SHP77 treated with DMSO at 0.1 percent for 48 hours (cell line): ENCODE results near the gene HOXA10.
A peak's percentile ranks its signal among the peaks of the same experiment; 100 is the strongest.

ENCODE experiments used
- DNase-seq: peaks from one replicate; lab custom pipeline; 2025; lab: John Stamatoyannopoulos, UW

HOXA10 gene

DNA sequence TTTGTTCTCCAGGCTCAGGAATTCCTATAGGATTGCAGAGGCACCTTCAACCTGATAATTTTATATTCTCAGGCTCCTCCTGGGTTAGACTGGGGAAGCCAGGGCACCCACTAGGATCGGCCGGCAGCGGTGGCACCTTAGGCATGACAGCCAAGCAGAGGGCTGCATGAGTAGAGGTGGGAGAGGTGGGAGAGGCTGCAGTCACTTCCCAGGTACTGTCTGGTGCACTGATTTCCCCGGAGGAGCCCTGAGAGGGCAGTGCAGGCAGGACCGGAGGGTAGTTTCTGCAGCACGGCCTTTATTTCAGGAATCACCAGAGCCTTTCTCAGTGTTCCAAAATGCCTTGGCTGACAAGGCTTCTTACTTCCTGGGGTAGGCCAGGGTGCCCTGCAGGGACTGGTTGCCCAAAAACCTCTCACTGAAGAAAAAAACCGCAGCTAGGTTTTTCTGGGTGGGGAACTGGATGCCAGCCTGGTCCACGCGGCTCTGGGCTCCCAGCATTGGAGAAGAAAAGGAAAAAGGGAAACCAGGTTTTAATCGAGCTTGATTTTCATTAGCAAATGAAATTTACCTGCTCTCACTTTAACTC, 29.3 kb upstream of the HOXA10 start:
- DNase-seq = no peak

DNA sequence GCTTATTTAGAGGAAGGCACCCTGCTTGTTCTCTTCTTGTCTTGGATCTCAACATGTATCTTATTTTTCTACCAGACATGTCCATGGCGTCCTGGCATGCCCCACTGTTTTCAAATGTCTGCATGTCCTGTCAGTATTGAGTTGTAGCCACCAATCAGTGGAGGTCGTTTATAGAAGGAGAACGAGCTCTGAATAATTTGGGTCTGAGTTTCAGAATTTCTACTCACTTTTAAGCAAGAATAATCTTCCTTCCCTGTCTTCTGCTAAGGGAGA, 28.7 kb upstream of the HOXA10 start:
- DNase-seq = no peak

DNA sequence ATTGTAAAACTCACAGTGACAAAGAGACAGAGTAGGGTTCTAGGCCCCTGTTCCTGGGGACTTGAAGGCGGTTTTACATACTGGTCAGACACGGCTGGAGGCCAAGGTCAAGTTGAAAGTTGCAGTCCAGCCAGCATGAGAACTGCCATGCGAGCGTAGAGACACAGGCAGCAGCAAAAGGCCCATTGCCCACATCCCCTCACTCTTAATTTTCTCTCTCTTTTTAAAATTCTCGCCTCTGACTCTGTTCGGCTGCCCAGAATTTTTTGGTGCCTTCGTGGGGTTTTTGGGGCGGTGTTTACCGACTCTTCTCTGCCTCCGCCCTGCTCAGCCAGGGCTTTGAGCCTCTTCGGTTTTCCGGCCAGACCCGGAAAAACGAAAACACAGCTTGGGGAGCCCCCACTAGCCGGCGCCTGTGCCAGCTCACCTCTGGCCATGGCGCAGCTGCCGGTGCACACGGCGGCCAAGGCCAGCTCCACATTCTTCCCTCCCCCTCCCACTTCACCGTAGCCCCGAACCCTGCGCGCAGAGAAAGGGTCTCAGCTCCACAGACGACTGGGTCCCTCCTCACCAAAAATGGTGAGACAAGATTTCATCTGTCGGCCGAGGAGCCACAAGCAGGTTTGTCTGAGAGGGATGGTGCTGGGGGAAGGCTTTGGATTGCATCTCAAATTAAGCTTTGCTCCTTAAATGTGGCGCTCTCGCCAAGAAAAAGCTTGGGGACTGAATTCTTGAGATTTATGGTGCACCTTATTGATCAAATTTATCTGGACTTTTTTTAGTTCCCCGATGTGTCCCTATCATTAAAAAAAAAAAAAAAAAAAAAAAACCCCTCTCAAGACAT, 28.1 kb upstream of the HOXA10 start:
- no peak for DNase-seq

DNA sequence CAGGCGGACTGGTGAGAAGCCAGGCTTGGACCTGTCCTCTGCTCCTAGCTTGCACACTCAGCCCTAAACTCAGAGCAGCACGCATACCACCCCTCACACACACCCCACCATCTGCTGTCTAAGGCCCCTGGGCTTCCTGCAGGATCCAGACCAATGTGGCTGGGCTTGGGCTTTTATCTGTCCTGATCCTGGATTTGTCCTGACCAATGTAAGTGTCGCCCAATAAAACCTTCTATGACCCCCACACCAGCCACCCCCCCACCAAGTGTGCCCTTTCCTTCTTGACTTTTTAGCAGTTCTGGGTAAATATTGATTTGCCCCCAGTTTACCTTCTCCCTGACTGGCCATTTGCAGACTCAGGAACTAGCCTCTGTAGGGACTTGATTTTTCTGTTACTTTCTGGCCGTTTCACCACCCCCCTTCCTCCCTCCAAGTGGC, 27.5 kb upstream of the HOXA10 start:
- no peak for DNase-seq

DNA sequence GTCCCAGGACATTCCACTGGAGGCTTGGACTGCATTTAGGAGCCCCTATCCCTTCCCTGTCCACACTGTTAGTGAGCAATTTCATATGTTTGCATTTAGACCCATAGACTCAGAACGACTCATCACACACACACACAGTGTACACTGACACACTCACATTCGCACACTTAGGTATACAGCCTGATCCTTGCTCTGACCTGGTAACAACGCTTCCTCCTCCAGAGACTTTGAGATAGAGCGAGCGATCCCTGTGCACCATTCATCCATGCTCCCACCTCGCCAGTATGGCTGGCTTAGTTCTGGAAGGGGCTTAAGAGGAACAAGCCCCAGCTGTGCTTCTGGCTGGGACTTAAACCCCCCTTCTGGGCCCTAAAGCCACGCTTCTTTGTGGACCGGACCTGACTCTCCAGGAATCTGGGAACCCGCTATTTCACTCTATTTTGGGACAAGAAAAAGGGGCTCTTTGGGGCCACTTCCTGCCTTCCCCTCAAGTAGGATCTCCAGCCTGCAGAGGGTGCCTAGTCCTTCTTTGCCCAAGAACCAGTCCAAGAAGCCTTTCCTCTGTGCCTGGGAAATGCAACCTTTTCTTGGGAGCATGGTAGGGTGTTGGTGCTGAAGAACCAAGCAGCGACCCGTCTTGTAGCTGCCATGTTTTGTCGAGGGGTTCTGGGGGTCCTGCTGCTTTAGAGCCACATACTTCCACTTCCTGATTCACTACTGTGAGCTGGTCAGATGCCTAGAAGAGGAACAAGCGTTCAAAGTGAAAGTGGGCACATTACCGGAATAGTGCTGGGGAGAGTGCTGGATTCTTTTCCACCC, 26.9 kb upstream of the HOXA10 start:
- DNase-seq = no peak

DNA sequence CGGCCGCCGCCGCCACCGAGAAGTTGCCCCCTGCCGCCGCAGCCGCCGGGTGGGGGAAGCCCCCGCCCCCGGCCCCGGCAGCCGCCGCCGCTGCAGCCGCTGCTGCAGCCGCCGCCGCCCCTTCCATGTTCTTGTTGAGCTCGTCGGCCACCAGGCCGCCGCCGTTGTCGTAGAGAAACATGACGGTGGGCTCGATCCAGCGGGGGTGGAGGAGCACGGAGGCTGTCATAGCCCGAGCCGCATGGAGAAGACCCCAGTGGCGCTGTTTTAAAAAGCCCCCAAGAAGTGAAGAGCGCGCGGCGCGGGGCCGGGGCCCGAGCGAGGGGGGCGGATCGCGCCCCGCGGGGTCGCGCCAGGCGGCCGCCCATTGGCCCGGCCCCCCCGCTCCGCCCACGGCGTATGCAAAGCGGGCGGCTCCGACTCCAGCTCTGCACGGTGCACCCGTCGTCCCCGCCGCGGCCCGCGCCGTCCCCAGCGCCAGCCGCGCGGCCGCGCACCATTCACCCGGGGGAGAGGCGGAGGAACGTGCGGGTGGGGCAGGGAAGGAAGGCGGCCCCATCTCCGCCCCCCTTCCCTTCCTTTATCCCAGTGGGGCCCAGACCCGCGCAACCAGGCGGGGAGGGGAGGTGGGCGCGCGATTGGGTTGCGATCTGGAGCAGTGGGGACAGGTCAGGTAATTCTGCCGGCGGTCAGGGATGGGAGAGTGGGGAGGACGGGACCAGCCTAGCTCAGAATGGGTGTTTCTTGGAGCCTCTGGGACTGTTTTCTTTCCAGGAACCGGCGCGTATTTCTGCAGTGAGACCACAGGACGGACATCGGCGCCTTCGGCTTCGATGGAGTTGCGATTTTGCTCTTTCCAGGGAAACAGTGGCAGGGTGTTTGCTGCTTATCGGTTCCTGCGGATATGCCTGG, 26.0 kb upstream of the HOXA10 start, which contains the start of gene HOXA13:
Gene HOXA13 (minus strand): TSS at position 243 of the 912 bp plus-strand sequence. CDS start 14 bp downstream, at position 229.
- no peak for DNase-seq

DNA sequence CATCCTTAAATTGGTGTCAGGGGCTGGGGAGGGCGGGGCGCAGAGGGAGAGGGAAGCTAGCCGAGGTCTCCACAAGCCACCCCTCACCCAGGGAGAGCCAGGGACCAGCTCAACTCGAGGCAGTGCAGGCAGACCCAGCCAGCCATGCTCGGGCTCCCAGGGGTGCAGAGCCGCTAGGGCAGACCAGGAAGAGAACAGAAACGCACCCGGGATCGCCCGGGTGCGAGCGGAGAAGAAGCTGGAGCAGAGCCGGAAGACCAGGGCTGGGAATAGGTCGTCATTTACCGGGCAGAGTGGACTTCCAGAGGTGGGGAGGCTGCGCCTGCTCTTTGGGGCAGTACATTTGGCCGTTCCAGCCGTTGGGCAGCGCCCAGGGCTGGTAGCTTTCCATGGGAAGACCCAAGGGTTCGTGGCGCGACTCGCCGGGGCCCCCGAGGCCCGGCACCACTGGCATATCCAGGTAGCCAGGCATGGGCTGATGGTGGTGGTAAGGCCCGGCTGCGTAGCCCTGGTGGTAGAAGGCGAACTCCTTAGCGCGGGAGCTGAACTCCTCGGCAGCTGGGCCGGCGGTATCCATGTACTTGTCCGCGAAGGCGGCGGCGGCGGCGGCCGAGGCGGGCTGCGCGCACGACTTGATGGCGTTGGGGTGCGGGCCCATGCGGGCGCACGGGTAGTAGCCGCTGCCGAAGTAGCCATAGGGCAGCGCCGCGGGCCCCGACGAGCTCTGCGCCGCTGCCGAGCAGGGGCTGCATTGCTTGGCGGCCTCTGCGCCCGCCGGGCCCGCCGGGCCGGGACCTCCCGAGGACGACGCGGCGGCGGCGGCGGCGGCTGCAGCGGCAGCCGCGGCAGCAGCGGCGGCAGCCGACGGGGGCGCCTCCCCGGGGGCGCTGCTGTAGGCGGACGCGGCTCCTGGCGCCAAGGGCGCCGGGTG, 25.0 kb upstream of the HOXA10 start:
- DNase-seq = no peak

DNA sequence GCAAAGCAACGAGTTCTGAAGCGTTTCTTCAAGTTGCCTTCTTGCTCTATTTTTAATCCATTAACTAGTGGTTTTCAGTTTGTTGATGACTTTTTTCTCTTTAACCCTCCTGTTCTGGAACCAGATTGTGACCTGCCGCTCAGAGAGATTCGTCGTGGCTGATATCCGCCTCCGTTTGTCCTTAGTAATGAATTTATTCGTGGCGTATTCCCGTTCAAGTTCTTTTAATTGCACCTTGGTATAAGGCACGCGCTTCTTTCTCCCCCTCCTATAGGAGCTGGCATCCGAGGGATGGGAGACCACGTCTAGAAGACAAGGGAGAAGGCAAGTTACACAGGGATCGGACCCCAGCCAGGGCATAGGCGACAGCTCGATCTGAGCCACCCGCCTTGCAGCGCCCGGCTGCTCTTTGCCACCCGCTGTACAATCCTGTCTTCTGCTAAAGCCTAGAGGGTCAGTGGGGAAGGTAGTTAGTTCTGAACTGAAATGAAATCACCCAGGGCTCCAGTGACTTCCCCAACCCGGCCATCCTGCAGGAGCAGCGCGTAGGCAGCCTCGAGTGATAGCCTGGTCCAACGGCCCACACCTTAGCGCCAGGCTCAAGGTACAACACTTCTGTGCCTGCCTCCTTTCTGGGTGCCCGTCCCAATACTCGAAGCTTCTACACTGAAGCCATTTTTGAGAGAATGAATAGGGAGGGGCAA, 24.2 kb upstream of the HOXA10 start:
- DNase-seq = no peak

DNA sequence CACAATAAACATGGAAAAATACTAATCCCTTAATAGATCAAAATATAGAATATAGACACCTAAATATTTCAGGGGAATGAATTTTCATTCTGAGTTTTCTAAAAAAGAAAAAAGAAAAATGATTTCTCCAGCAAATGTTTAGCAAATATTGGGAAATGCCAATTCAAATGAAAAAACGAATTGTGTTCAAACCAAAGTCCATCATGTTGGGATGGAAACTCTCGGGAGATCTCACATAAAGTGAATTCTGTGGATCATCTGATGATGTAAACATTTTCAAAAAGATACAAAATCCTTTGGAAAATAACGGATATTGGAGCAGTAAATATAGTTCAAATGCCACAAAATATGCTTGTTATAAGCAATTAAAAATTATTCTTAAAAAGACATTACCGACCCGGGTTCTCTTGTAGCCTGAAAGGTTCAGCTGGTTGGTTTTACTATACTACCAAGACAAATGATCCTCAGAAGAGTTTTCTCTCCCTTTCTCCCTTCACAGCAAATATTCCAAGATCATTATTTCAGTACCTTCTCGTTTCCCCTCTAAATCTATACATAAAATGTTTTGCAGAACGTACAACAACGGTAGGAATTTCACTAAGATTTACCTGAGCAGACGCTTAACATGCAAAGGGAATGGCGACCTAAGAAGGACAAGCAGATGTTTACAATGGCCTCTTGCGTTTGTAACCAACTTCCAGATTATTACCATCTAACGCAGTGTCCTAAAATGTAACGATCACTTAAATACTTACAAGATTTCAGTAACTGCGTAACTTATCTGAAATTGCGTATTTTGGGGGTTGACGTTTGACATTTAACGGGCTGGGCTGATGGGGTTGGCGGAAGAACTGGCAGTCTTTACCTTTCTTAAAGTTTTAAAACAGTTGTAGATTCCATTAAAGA, 23.3 kb upstream of the HOXA10 start:
- no peak for DNase-seq

DNA sequence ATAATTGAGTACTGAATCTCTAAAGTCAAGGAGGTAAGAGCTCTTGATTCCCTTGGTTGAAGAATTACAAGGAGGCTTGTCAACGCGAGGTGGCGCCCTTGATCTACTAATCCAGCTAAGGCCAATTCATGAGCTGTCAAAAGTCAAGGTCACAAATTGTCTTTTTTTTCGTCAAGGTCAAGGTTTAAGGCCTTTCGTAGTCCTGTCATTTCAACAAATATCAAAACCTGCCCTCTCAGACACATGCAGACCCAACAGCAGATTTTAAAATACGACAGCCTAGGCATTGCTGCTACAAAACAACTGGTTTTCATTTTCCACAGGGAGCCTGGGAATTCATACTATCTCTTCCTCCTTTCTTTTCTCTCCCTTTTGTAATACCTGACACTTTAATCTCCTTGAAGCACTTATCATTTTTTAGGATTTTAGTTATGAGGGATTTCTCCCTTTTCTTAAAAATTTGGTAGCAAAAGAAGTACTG, 22.2 kb upstream of the HOXA10 start:
- peak; percentile 51 for DNase-seq

DNA sequence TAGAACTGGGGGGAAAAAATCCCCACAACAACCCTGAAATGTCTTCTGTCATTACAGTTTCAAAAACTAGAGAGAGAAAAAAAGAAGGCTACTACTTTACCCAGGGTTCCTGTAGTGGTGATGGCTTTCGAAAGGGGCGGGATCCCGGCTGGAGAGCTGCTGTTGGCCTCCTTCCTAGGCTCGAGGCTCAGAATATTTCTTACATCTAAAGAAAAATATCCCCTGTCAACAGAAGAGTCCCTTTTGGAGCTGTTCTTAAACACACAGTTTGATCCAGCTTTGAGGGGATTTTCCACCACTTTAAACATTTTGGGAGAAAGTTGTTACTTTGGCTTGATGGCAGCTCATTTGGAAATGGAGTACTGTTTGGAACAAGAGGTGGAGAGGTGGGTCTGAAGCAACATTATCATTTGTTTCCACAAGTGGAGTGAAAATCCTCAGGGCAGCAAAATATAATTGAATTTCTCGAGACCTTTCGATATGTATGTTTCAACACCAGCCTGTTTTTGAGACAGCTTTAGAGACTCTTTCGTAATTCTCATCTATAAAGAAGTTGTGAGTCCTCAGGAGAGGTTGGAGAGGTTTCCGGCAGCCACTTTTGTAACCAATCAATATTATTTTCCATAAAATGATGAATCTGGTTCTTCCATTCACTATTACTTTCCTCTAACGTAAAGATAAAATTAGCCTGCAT, 20.7 kb upstream of the HOXA10 start:
- DNase-seq = no peak

DNA sequence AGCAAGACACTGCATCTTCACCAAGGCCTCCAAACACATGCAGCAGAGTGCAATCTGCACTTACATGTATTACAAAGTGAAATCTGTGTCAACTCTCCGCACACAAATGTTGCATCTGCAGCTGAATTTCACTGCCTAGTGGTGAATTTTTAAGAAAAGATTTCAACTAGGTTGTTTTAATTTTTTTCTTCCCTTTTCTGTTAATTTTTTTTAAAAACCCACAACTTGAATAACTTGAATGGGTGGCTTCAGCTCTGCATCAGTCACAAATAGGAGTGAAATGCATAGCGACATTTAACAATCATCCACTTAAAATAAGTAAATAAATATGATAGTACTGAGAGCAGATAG, 19.9 kb upstream of the HOXA10 start:
- DNase-seq = no peak

DNA sequence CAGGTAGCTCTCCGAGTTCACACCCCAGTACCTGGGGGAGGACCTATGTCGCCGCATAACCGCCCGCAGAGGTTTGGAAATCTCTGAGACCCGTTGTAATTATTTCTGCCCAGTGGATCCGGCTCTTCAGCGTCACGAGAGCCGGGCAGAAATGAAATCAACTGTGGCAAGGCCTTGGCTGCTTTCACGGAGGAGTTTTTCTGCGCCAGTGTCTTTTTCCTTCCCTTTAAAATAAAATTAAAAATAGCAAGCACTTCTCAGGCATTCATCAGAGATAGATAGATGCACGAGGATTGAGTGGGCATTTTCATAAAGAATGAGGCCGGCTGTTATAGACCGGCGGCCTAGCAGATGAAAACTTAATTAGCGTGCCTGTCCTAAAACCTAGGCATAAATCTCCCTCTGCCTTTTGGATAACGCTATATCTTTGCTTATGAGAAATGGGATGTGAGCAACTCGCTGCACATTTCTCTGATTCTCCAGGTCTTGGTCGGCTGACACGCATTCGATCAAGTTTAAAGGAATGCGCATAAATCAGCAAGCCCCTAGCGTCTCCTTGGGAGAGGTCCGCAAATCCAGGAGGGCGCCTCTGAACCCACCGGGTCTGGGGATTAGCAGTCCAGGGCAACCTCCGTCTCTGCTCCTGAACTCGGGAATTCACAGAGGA, 19.3 kb upstream of the HOXA10 start:
- no peak for DNase-seq

DNA sequence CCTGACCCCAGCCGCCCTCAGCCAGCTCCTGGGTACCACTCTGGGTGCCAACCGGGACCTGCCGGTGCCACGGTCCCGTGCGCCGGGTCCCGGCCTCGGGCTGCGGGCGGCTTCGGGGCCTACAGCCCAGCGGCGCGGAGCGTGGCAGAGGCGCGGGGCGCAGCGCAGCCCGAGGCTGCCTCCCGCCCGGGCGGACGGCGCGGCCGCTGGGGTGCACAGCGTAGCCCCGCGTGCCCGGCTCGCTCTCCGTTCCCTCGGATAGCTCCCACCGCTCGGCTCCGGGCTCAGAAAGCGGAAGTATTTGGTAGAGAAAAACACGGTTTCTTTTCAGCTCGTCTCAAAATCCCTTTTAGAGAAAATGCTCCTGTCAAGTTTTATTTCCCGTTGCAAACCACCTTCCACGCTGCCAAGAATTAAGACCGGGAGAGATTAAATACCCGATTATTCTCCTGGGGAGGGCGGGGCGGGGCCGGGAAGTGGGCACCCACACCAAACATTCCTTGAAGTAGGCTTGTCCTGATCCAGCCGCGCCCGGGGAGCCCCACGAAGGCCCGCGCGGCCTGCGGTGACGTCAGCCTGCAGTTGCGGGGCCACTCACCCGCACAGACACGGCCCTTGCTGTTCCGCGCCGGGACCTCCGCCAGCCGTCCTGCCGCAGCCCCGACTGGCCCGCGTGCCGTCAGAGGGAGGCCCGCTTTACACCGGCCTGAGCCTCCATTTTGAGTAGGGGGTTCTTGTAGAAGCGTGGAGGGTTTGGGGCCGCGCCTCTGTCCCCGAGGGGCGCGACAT, 18.6 kb upstream of the HOXA10 start:
- DNase-seq = no peak

DNA sequence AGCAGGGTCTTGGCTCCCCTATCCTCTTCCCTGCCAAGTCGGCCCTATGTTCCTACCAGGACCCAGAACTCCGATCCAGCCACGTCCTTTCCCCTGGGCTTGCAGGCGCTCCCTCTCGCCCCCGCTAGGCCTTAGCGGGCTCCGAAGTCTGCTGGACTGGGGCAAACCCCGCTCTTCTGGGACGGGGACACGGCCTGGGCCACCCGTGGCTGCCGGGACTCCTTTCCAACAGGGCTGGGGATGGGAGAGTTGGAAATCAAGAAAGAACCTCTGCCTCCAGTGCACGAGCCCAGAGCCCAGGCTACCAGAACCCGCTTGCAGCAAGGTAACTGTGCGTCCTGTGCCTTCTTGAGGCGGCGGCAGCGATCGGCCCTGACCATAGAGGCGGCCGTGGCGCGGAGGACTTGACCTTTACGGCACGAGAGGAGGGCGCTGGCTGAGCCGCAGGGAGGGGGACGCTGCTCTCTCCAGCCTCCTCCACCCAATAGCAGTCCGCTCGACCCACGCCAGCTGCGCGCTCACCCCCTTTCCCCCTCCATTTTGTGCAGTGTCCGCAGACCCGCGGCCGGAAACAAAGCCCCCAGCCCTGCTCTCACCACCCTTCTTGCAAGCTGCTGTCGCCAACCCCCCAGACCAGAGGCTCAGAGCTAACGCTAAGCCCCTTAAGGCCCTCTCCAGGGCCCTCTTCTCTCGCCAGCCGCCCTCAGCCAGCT, 17.9 kb upstream of the HOXA10 start:
- no peak for DNase-seq

DNA sequence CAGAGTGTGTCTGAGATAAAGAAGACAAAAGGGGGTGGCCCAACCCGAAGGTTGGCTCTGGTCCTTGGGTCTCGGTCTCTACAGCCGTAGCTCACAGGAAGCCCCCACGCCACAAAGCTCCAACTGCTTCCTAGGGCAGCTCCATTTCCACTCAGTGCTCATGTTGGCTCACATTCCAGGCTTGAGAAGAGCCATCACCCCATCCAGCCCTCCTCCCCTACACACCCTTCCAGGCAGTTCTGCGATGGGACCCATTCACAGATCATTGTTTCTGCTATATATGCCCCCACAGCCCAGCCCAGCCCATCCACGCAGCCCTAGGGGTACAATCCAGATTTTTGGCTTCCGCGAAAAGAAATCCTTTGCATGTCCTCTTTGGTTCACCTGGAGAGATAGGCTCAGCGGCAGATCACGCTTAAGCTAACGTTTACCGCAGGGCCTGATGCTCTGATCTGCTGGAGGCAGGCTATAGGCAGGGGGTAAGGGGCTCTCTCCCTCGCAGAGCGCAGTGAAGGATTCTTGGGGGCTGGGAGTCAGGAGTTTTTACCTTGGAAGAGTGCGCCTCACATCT, 17.1 kb upstream of the HOXA10 start:
- DNase-seq = no peak
